GM21529 (cell line): ENCODE results near the gene HNRNPK.

Experiments
- ATAC-seq: cut with Tn5 transposase; IDR thresholded peaks from one replicate; pipeline ENCODE4 v1.9.1; 2021; ENCODE audit not compliant: unreplicated experiment

HNRNPK gene

DNA sequence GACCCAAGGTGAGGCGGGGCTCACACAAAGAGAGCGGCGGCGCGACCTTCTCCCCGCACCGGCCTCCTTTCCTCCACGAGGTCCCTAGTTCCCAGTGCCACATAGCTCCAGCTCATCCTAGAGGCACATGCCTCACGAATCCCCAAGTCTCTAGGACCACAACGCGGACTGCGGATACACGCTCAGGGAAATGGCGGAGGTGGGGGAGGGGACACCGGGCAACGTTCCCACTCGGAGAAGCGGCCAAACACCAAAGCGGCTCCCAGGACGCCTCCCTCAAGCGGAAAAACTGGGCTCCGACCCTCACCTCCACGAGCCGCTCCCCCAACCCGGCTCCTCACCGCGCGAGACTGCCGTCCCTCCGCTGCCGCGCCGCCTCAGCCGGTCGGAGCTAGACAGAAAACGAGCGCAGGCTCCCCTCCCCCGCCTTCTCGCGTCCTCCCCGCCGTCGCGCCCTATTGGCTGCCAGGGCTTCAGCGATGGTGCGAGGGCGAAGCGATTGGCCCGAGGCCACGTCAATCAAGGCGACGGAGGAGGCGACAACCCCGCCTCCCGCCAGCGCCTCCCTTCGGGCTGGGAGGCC, at the start of gene HNRNPK:
HNRNPK (minus strand) TSS at position 404 of the 583 bp plus-strand sequence. CDS start 1,963 bp downstream, outside the sequence.
- ATAC-seq = peak; percentile 79

DNA sequence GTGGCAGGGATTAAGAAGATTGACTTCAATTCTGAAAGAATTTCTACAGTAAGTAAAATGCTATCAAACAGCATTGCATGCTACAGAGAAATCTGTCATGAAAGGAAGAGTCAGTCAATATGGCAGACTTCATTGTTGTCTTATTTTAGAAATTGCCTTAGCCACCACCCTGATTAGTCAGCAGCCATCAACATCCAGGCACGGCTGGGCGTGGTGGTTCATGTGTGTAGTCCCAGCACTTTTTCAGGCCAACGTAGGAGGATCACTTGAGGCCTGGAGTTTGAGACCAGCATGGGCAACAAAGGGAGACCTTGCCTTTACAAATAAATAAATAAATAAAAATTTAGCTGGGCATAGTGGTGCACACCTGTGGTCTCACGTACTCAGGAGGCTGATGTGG, 47.2 kb upstream of the HNRNPK start:
- ATAC-seq = no peak

DNA sequence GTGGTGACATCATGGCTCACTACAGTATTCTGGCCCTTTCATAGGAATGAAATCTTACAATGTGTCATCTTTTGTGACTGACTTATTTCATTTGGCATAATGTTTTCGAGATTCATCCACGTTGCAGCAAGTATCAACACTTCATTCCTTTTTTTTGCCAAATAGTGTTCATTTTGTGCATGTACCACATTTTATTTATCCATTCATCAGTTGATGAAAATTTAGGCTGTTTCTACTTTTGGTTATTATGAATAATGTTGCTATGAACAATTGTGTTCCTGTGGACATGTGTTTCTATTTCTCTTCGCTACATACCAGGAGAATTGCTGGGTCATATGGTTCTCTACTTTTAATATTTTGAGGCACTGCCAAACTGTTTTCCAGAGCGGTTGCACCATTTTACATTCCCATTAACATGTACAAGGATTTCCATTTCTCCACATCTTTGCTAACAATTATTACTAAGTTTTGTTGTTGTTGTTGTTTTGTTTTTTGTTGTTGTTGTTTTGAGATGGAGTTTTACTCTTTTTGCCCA, 44.1 kb upstream of the HNRNPK start:
- ATAC-seq = no peak

DNA sequence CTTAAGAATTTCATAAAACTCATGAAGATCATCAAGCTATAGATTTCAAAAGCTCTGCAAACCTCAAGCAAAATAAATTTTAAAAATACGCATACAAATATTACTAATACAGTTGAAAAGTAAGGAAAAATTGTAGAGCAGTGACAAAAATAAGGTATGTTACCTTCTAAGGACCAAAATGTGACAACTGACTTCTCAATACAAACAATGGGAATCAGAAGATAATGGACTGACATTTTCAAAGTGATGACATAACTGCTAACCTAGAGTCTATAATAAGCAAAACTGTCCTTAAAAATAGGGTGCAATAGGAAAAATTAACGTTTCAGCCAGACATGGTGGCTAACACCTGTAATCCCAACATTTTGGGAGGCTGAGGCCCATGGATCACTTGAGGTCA, 27.6 kb upstream of the HNRNPK start:
- ATAC-seq = no peak

DNA sequence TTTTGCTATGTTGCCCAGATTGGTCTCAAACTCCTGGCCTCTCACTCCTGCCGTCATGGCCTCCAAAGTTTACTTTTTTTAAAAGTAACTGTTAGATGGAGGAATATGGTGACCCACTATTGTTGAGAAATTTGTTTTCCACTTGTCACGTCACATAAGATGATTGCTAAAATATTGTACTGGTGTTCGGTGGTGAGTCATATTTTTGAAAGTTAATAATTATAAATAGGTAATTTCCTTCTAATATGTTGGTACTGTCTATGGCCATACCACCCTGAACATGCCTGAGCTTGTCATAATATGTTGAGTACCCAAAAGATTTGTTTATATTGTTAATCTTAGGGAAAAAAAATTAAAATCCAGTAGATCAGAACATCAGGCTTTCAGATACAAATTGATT, 23.2 kb upstream of the HNRNPK start:
- no peak for ATAC-seq

DNA sequence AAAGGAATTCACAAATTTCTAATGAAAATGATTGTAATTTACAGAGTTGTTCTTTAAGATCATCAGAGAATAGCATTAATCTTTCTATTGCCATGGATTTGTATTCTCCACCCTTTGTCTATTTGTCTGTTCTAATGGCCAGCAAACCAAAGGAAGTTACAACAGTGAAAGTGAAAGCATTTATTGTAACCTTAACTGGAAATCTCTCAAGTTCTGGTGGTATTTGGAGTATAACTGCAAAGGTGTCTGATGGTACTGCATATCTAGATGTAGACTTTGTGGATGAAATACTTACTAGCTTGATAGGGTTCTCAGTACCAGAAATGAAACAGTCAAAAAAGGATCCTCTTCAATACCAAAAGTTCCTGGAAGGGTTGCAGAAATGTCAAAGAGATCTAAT, 22.3 kb upstream of the HNRNPK start:
- ATAC-seq = peak; percentile 75

DNA sequence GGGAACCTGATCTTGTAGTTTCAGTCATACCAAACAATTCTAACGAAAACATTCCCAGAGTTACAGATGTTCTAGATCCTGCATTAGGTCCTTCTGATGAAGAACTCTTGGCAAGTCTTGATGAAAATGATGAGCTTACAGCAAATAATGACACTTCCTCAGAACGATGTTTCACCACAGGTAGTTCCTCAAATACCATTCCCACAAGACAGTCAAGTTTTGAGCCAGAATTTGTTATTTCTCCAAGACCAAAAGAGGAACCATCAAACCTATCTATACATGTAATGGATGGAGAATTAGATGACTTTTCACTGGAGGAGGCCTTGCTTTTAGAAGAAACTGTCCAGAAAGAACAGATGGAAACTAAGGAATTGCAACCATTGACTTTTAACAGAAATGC, 21.6 kb upstream of the HNRNPK start:
- ATAC-seq = no peak

DNA sequence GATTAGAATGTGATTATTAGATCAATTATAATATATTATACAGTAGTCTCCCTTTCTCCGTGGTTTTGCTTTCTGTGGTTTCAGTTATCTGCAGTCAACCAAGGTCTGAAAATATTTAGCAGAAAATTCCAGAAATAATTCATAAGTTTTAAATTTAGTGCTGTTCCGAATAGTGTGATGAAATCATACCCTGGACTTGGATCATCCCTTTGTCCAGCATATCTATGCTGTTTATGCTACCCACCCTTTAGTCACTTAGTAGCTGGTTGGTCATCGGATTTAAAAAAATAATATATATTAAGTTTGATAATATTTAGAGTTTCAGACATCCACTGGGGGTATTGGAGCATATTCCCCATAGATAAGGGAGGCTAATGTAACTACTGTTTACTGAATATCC, 20.2 kb upstream of the HNRNPK start:
- ATAC-seq = no peak

DNA sequence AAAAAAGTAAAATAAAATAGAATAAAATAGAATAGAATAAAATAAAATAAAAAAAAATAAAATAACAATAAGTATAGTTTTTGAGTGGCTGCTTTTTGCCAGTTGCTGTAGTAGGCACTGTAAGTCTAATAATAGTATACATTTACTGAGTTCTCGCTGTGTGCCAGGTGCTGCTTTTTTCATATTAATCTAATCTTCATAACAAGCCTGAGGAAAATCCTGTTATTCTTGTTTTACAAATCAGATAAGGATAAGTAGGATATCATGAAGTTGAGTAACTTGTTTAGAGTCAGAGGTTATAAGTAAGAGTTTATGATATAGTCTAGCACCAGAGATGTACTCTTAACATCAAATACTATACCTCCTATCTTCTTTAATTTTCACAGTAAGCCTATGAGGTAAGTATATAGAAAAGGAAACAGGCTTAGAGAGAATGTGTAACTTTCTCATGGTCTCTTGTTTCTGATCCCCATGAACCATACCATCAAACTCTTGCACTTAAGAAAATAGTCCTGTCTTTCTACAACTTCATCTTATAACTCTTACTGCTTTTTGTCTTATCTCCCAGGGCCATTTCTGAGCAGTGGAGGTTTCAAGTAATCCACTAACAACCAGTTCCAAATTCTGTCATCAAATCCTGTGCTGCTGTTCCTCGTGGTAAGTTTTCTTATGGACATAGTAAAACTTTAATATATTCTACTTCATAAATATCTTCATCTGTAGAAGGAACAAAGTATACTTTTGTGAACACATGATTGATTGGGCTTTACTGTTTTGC, 19.3 kb upstream of the HNRNPK start:
- ATAC-seq = no peak

DNA sequence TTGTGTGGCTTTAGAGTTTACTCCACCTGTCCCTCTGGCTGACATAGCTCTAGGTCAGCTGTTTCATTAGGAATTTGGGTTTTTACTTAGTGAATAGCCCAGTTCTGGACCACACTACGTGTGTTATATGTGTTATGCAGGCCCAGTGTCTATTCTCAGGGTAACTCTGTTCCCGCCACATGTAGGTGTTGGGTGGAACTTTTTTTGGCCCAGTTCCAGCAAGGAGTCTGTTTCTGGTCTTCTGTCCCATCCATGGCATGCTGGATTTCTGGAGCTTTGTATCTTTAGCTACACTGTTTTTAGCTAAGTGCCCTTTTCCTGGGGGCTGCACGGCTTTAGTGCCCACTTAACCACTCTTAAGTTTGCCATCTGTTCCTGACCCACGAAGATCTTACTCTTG, 16.1 kb upstream of the HNRNPK start:
- no peak for ATAC-seq

DNA sequence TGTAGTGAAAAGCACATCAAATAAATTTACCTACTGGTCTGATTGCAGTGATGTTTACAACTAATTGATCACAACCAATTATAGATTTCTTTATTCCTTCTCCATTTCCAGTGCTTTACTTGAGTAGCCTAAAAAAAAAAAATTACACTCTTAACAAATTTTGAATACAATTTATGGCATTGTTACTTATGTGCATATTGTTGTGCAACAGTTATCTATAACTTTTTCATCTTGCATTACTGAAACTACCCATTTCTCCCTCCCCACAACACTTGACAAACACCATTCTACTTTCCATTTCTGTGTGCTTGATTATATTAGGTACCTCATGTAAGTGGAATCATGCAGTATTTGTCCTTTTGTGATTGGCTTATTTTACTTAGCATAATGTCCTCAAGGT, 12.9 kb upstream of the HNRNPK start:
- ATAC-seq = no peak

DNA sequence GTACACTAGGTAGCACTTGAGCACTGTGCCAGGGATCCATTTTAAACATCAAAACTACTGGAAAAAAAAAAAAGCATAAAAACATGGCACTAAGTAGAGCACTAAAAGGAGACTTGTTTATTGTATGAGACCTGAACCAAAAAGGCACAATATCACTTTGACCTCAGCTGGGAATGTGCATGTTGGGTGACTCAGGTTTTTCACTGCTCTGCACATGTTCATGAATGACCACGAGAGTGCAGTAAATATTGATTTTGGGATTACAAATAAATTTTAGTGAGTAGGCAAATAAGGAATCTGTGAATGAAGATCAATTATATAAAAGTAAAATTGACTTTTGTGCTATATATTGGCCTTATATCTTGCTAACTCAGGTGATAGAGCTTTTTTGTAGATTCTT, 12.4 kb upstream of the HNRNPK start:
- no peak for ATAC-seq

DNA sequence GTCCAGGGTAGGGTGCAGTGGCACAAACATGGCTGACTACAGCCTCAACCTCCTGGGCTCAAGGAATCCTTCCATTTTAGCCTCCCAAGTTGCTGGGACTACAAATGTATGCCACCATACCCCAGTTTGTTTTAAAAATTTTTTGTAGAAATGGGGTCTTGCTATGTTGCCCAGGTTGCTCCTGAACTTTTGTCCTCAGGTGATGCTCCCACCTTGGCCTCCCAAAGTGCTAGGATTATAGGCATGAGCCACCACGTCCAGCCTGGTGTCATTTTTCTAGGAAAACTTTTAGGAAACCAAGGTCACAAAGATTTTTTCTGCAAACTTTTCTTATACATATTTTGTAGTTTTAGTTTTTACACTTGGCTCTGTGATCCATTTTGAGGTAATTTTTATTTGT, 11.3 kb upstream of the HNRNPK start:
- no peak for ATAC-seq

DNA sequence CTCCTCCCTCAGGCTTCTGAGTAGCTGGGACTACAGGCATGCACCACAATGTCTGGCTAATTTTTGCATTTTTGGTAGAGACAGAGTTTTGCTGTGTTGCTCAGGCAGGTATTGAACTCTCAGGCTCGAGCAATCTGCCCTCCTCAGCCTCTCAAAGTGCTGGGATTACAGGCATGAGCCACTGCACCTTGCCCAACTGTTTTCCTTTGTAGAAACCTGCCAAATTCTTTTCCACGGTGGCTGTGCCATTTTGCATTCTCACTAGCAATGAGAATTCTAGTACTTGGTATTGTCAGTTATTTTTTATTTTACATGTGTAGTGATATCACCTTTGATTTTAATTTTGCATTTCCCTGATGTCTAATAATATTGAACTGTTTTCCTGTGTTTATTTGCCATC, 8.4 kb upstream of the HNRNPK start:
- no peak for ATAC-seq

DNA sequence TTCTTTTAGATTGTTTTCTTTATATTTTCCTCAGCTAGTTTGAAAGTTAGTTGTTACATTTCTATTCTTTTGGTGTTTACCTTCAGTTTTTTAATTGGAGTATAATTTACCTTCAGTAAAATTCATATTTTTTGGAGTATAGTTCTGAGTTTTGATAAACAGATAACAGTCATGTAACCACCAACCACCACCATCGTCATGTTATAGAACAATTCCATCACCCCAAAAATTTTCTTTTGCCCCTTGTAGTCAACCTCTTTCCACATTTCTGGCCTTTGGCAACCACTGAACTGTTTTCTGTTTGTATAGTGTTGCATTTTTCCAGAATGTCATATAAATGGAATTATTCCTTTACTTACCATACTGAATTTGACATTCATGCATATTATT, 7.4 kb upstream of the HNRNPK start:
- no peak for ATAC-seq

DNA sequence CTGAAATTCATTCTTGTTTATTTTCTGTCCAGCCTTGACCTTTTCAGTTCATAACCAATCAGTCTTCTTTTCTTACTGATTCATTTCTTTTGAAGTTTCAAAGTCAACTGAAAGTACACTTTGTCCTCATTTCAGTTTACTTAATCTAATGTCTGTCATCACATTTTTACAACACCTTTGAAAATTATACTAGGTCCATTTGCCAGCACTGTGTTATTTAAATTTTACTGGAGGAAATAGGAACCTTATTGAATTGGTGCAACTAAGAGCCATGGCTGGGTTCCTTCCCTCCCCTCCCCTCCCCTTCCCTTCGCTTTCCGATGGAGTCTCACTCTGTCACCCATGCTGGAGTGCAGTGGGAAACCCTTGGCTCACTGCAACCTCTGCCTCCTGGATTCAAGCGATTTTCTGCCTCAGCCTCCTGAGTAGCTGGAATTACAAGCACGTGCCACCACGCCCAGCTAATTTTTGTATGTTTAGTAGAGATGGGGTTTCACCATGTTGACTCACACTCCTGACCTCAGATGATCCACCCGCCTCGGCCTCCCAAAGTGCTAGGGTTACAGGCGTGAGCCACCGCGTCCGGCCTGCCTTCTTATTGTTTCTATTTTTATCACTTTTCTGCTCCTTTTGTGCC, 6.9 kb upstream of the HNRNPK start:
- no peak for ATAC-seq

DNA sequence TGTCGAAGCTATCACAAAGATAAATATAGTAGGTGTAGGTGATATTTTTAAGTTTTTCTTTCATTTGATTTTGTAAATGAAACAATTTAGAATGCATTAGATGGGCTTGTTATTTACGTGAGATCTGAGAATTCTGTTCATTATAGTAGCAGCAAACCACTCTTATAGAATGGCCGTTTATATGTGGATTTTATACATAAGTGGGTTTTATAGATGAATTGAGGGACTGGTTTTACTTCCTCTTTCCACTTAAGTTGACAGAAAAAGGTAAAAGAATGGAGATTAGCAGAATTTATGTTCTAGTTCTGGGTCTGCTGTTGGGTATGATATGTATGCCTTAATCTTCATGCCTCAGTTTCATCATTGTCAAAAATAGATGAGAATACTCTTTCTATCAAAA, 6.2 kb upstream of the HNRNPK start:
- peak; percentile 39 for ATAC-seq

DNA sequence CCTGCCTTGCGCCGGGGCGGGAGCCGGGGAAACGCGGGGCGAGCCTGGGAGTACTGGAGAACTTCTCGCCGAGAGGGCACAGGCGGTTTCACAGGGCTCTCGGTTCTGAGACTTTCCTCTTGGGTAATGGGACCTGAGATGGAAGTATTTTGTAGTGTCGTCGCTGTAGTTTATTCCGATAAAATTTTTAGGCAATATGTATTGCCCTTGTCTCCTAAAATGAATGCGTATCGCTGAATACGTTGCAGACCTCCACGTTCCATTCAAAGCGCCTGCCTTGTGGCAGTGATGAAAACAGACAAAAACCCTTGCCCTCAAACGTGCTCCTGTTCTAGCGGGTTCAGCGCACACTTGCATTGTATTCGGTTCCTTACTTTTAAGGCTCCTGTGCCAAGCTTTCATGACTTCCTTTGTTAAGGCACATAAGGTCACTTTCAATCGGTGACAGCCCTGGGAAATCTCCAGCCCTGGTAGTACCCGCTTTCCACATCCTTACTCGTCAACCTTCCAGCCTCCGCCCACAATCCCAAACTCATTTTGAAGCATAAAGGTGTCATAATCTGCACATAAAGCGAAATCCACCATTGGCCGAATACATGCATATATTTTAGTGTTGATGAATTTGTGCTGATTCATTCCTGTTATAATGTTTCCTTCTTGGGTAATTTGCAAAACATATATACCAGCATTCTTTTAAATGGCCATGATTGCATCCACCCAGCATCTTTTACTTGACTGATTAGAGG, 1.3 kb upstream of the HNRNPK start:
- ATAC-seq = no peak

DNA sequence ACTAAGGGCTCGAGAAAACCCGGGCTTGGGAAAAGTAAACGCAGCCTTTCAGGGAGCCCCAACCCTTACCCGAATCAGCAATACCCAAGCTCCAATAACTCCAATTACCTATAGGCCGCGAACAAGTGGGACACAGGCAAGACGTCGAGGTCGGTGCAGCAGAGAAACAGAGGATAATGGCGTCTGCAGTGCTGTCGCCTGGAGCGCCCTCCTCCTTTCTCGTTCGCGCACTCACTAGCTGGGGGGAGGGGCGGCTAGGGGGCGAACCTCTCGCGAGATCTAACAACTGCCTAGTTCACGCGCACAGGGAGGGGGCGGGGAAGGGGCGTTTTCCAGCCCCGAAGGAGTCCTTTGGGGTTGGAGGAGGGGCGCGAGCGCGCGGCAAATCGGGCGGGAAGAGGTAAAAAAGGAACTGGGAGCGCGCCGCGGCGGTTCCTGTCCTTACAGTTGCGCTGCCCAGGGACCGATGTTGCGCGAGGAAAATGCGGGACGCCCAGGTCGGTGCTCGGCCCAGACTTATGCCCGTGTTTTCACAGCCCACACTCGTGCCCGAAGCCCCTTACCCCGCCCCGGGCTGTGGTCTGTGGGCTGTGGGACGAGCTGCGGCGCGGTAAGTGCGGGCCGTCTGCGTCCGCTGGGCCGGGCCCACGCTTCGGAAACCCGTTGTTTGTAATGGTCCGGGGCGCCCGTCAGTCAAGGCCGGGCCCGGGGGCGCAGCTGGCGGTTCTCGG, 545 bp upstream of the HNRNPK start, which contains the start of gene RMI1:
RMI1 (plus strand) TSS at position 411 of the 731 bp plus-strand sequence. CDS start 20,182 bp downstream, outside the sequence.
- peak; percentile 71 for ATAC-seq

DNA sequence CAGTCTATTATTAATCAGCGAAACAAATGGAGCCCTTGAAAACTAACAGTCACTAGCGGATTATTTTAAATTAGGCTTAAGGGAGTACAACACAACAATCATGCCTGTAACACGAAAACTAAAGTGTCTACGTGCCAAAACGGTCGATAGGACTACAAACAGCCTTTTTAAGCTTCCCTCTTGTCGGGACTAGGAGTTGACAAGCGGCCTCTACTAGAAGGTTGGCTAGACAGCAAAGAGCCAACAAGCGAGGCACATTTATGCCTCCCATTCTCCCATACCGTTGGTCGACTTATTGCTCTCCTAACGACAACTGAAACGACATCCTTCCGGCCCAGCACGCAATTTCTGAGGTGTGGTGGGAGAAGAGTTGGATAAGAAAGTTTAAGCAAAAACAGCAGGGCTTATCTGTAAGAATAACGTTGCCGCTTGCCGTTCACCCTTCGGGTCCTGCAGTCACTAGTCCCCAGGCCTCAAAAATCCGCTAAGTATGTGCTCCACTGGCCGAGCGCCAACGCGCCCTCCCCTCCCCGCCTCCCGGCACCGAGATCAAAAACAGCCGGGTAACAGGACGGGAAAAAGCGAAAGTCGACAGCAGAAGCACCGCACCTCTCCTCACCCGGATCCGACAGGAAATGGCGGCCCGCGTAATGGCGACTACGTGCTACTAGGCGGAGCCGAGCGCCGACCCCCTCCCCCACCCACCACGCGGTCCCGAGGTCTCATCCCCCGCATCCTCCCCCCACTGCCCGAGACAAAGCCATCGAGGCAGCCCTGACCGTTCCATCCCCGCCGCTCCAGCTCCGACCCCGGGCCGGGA, 813 bp downstream of the HNRNPK start:
- ATAC-seq = peak; percentile 30
